K562 (cell line): Measurements from ENCODE around the gene HHLA2. TPM values are rescaled to one million over a fixed set of nuclear protein-coding genes. Genes with fewer than 3 reads are reported as not detected.

Source experiments
- ZNF384 ChIP-seq: IDR thresholded peaks from 2 replicates; pipeline ENCODE4 v1.6.1; 2012; ENCODE audit warnings: low read depth, low read length, improper control_type of control experiment
- polyA plus RNA-seq, 8 experiments: library from polyadenylated mRNA; depleted of rRNA in 4 of 8; stranded (reverse) in 5 of 8; unstranded in 3 of 8; fragments of >200 nt; fragmentation: Nextera tagmentation in 2 of 8; fragmentation: Illumina TruSeq in 1 of 8; extraction: Ambion mirVana in 2 of 8; extraction: Trizol in 1 of 8; gene quantifications; 2 replicates each; pipeline versions ENCODE4 v1.2.1 to v1.2.3, GENCODE V29; 2011 to 2014; ENCODE audit warnings: inconsistent platforms in 1 of 8, missing spikeins in 1 of 8
- total RNA-seq, 7 experiments: library from RNA; depleted of rRNA in 6 of 7; stranded (reverse); fragments of >200 nt in 6 of 7; fragmentation: Illumina TruSeq in 2 of 7; extraction: Trizol in 2 of 7; gene quantifications; 2 replicates each; pipeline versions ENCODE4 v1.2.1 to v1.2.3, GENCODE V29; 2011 to 2021; ENCODE audit warnings: low replicate concordance in 1 of 7
- TF ChIP-seq, protein P1 (sequence below): fragments of 250-450 bp; sonication (Bioruptor Pico); IDR thresholded peaks from 2 replicates; pipeline ENCODE4 v1.4.0; 2020
- TF ChIP-seq, protein P2 (sequence below): fragments of 450-650 bp; formaldehyde crosslinking; IDR thresholded peaks from 2 replicates; pipeline ENCODE4 v1.4.0; 2020; ENCODE audit warnings: mild to moderate bottlenecking, moderate library complexity

HHLA2 gene
- total and polyA plus RNA-seq, 9 of the 15 experiments (the other 6 are each of a cell fraction or from before 2014, with no cell fraction given) = 0.04 TPM; not detected in 7

DNA sequence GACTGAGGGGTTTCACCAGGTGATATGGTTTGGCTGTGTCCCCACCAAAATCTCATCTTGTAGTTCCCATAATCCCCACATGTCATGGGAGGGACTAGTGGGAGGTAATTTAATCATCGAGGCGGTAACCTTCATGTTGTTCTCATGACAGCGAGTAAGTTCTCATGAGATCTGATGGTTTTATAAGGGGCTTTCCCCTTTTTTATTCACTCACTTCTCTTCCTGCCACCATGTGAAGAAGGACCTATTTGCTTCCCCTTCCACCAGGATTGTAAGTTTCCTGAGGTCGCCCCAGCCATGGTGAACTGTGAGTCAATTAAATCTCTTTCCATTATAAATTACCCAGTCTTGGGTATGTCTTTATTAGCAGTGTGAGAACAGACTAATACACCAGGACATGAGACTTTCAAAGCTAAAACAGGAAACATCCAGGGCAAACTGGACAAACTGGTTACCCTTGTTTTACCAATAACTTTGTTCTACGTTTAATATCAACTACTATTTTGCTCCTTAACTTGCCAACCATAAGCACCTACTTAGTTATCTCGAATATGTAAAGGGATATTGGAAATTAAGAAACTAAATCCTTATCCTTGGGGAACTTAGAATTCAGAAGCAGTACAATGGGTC is 115.9 kb downstream of the HHLA2 start (continued):
- TF ChIP-seq, protein P1, sequence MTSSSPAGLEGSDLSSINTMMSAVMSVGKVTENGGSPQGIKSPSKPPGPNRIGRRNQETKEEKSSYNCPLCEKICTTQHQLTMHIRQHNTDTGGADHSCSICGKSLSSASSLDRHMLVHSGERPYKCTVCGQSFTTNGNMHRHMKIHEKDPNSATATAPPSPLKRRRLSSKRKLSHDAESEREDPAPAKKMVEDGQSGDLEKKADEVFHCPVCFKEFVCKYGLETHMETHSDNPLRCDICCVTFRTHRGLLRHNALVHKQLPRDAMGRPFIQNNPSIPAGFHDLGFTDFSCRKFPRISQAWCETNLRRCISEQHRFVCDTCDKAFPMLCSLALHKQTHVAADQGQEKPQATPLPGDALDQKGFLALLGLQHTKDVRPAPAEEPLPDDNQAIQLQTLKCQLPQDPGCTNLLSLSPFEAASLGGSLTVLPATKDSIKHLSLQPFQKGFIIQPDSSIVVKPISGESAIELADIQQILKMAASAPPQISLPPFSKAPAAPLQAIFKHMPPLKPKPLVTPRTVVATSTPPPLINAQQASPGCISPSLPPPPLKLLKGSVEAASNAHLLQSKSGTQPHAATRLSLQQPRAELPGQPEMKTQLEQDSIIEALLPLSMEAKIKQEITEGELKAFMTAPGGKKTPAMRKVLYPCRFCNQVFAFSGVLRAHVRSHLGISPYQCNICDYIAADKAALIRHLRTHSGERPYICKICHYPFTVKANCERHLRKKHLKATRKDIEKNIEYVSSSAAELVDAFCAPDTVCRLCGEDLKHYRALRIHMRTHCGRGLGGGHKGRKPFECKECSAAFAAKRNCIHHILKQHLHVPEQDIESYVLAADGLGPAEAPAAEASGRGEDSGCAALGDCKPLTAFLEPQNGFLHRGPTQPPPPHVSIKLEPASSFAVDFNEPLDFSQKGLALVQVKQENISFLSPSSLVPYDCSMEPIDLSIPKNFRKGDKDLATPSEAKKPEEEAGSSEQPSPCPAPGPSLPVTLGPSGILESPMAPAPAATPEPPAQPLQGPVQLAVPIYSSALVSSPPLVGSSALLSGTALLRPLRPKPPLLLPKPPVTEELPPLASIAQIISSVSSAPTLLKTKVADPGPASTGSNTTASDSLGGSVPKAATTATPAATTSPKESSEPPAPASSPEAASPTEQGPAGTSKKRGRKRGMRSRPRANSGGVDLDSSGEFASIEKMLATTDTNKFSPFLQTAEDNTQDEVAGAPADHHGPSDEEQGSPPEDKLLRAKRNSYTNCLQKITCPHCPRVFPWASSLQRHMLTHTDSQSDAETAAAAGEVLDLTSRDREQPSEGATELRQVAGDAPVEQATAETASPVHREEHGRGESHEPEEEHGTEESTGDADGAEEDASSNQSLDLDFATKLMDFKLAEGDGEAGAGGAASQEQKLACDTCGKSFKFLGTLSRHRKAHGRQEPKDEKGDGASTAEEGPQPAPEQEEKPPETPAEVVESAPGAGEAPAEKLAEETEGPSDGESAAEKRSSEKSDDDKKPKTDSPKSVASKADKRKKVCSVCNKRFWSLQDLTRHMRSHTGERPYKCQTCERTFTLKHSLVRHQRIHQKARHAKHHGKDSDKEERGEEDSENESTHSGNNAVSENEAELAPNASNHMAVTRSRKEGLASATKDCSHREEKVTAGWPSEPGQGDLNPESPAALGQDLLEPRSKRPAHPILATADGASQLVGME (CRISPR knock-in tag) = no peak
- TF ChIP-seq, protein P2, sequence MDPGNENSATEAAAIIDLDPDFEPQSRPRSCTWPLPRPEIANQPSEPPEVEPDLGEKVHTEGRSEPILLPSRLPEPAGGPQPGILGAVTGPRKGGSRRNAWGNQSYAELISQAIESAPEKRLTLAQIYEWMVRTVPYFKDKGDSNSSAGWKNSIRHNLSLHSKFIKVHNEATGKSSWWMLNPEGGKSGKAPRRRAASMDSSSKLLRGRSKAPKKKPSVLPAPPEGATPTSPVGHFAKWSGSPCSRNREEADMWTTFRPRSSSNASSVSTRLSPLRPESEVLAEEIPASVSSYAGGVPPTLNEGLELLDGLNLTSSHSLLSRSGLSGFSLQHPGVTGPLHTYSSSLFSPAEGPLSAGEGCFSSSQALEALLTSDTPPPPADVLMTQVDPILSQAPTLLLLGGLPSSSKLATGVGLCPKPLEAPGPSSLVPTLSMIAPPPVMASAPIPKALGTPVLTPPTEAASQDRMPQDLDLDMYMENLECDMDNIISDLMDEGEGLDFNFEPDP = no peak
- TF ChIP-seq ZNF384 = no peak
